ENCODE results near the gene MRTFA. TPM values are rescaled to one million over a fixed set of nuclear protein-coding genes. Genes with fewer than 3 reads are reported as not detected.

Gene MRTFA
- total RNA-seq, 2 experiments from 2014 or later = 55.3 to 58.9 TPM

GRCh38 chr22:40395607-40396006 is 240.9 kb downstream of the MRTFA start:
- Histone ChIP-seq H3K4me1 (ENCODE audit: insufficient read depth, low read length) (peaks cover 42% of the 10 kb centered on the region), H3K4me3 (ENCODE audit: low read length) (no peak overlapping the region), H3K27me3 (ENCODE audit: control insufficient read depth in 1 of 2, insufficient read depth in 2 of 2, low read length in 2 of 2) (no peaks in the 10 kb centered on the region), H3K27ac (ENCODE audit: low read depth in 1 of 2, low read length in 2 of 2) (no peak overlapping the region), H3K36me3 (ENCODE audit: insufficient read depth, low read length) (peaks cover 4% of the 10 kb centered on the region), H3K9me3 (ENCODE audit: control insufficient read depth in 1 of 2, insufficient read depth in 1 of 2, low read length in 2 of 2) (no peaks in the 10 kb centered on the region)
- ChIA-PET POLR2A (interaction anchor here (1.0 to 1.2 kb wide), 2 partner anchors 11 to 25 kb away, joined by 3 to 4 read pairs; partner anchors contain the start of gene SGSM3), CTCF (no interaction called here)
- Mint-ChIP-seq H3K4me3 (peak overlapping the region; percentile 17), H3K9me3 (no peaks in the 10 kb centered on the region), H3K36me3 (ENCODE audit: low read depth) (peaks cover 15% of the 10 kb centered on the region), H3K27ac (peak overlapping the region; percentile 80), H3K27me3 (no peaks in the 10 kb centered on the region), H3K4me1 (ENCODE audit: low read depth) (peaks cover 91% of the 10 kb centered on the region)
- DNase-seq (no peak), ATAC-seq (ENCODE audit: poor library complexity) (no peak)
- TF ChIP-seq CTCF (IDR thresholded peaks at IDR 0.05) = no peak
- intact Hi-C loops (cut with DNase I, micrococcal nuclease) = no loop called here

DNA sequence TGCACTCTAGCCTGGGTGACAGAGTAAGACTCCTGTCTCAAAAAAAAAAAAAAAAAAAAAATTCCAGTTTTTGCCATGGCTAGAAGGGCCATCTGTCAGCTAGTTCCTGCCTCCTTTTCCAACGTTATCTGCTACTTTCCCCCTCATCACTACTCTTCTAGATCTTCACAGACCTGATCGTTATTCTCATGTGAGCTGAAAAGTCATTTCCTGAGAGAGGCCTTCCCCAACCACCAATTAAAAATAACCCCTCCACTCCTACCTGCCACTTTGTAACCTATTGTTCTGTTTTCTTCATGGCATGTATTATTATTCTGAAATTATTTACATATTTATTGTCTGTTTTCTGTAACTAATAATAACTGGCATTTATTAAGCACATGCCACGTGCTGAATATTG is 241.9 kb downstream of the MRTFA start:
- no peak for TF ChIP-seq CTCF (IDR thresholded peaks at IDR 0.05)
- DNase-seq (no peak), ATAC-seq (ENCODE audit: poor library complexity) (no peak)
- Mint-ChIP-seq H3K27ac (peak overlapping the region; percentile 57), H3K36me3 (ENCODE audit: low read depth) (peaks cover 13% of the 10 kb centered on the region), H3K27me3 (no peaks in the 10 kb centered on the region), H3K4me3 (no peak overlapping the region), H3K9me3 (no peaks in the 10 kb centered on the region), H3K4me1 (ENCODE audit: low read depth) (peaks cover 88% of the 10 kb centered on the region)
- ChIA-PET CTCF (interaction anchor here (0.6 to 1.1 kb wide), 3 partner anchors 9 to 1473 kb away, joined by 3 read pairs; no protein-coding TSS in a partner anchor), POLR2A (interaction anchor here (1.1 to 1.3 kb wide), 2 partner anchors 10 to 21 kb away, joined by 3 to 12 read pairs; no protein-coding TSS in a partner anchor)
- Histone ChIP-seq H3K4me3 (ENCODE audit: low read length) (no peak overlapping the region), H3K36me3 (ENCODE audit: insufficient read depth, low read length) (peaks cover 5% of the 10 kb centered on the region), H3K9me3 (ENCODE audit: control insufficient read depth in 1 of 2, insufficient read depth in 1 of 2, low read length in 2 of 2) (no peaks in the 10 kb centered on the region), H3K27me3 (ENCODE audit: control insufficient read depth in 1 of 2, insufficient read depth in 2 of 2, low read length in 2 of 2) (no peaks in the 10 kb centered on the region), H3K27ac (ENCODE audit: low read depth in 1 of 2, low read length in 2 of 2) (no peak overlapping the region), H3K4me1 (ENCODE audit: insufficient read depth, low read length) (peaks cover 33% of the 10 kb centered on the region)
- intact Hi-C loops (cut with DNase I, micrococcal nuclease) = no loop called here

DNA sequence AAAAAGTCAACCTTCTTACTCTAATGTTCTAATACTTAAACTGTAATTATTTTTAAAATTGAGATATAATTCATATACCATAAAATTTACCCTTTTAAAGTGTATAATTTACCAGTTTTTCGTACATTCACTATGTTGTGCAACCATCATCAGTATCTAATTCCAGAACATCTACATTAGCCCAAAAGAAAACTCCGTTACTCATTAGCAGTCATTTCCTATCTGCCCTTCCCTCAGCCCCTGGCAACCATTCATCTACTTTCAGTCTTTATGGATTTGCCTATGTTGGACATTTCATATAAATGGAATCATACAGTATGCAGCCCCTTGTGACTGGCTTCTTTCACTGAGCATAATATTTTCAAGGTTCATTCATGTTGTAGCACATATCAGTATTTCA is 243.9 kb downstream of the MRTFA start:
- DNase-seq (no peak), ATAC-seq (ENCODE audit: poor library complexity) (no peak)
- H3K4me1 ChIP-seq (ENCODE audit: insufficient read depth, low read length) = peaks cover 27% of the 10 kb centered on the region
- TF ChIP-seq CTCF (IDR thresholded peaks at IDR 0.05) = no peak
- intact Hi-C loops (cut with DNase I, micrococcal nuclease) = no loop called here
- peaks cover 85% of the 10 kb centered on the region for H3K4me1 Mint-ChIP-seq (ENCODE audit: low read depth)
- H3K36me3 ChIP-seq (ENCODE audit: insufficient read depth, low read length) = peaks cover 5% of the 10 kb centered on the region
- H3K9me3 ChIP-seq (ENCODE audit: control insufficient read depth in 1 of 2, insufficient read depth in 1 of 2, low read length in 2 of 2) = no peaks in the 10 kb centered on the region
- H3K9me3 Mint-ChIP-seq = no peaks in the 10 kb centered on the region
- no peaks in the 10 kb centered on the region for H3K27me3 Mint-ChIP-seq
- H3K36me3 Mint-ChIP-seq (ENCODE audit: low read depth) = peaks cover 24% of the 10 kb centered on the region
- no peak overlapping the region for H3K4me3 ChIP-seq (ENCODE audit: low read length)
- no peak overlapping the region for H3K4me3 Mint-ChIP-seq
- no peak overlapping the region for H3K27ac ChIP-seq (ENCODE audit: low read depth in 1 of 2, low read length in 2 of 2)
- peak overlapping the region; percentile 12 for H3K27ac Mint-ChIP-seq
- CTCF ChIA-PET = interaction anchor here (1.4 kb wide), 1 partner anchor 10 kb away, joined by 3 read pairs; no protein-coding TSS in a partner anchor
- H3K27me3 ChIP-seq (ENCODE audit: control insufficient read depth in 1 of 2, insufficient read depth in 2 of 2, low read length in 2 of 2) = no peaks in the 10 kb centered on the region
- POLR2A ChIA-PET = interaction anchor here (0.8 kb wide), 1 partner anchor 8 kb away, joined by 3 read pairs; no protein-coding TSS in a partner anchor

Data from CD4-positive, alpha-beta T cell (primary cell).